Colon (tissue), 2 donors: ENCODE results near the gene ACOXL.

Experiments used
- FAIRE-seq: peaks from 2 replicates; lab custom pipeline; 2012; peaks lifted over from hg19 to GRCh38; lab: Jason Lieb, UNC
- donor health status: control.
- donor health status: control.

Gene ACOXL

GRCh38 chr2:110876167-110876999 lies 144.0 kb downstream of the ACOXL start:
- FAIRE-seq = no peak

GRCh38 chr2:110877031-110877827 lies 144.9 kb downstream of the ACOXL start:
- FAIRE-seq = no peak

- FAIRE-seq = no peak
These were observed 145.8 kb downstream of the ACOXL start for GRCh38 chr2:110878150-110878549.

GRCh38 chr2:110881908-110882307 lies 149.5 kb downstream of the ACOXL start:
- no peak for FAIRE-seq

- FAIRE-seq = no peak
These were observed 151.0 kb downstream of the ACOXL start for GRCh38 chr2:110883406-110883805.

GRCh38 chr2:110885256-110885655 lies 152.9 kb downstream of the ACOXL start:
- no peak for FAIRE-seq

GRCh38 chr2:110886826-110887573 lies 154.6 kb downstream of the ACOXL start:
- no peak for FAIRE-seq

GRCh38 chr2:110888411-110888810 lies 156.0 kb downstream of the ACOXL start:
- FAIRE-seq = no peak

- FAIRE-seq = no peak
These were observed 159.3 kb downstream of the ACOXL start for GRCh38 chr2:110891626-110892025.

GRCh38 chr2:110896226-110896625 lies 163.9 kb downstream of the ACOXL start:
- no peak for FAIRE-seq

GRCh38 chr2:110897966-110898365 lies 165.6 kb downstream of the ACOXL start:
- FAIRE-seq = no peak

GRCh38 chr2:110900191-110900590 lies 167.8 kb downstream of the ACOXL start:
- no peak for FAIRE-seq

GRCh38 chr2:110903548-110903947 lies 171.2 kb downstream of the ACOXL start:
- FAIRE-seq = no peak

GRCh38 chr2:110904116-110904778 lies 171.9 kb downstream of the ACOXL start:
- FAIRE-seq = no peak

GRCh38 chr2:110904779-110905148 lies 172.4 kb downstream of the ACOXL start:
- FAIRE-seq = no peak

- FAIRE-seq = no peak
These were observed 172.8 kb downstream of the ACOXL start for GRCh38 chr2:110905217-110905616.

- no peak for FAIRE-seq
These were observed 174.4 kb downstream of the ACOXL start for GRCh38 chr2:110906613-110907298.

GRCh38 chr2:110909501-110909900 lies 177.1 kb downstream of the ACOXL start:
- FAIRE-seq = no peak

- no peak for FAIRE-seq
These were observed 178.1 kb downstream of the ACOXL start for GRCh38 chr2:110910423-110910822.

GRCh38 chr2:110919738-110920137 lies 187.4 kb downstream of the ACOXL start:
- no peak for FAIRE-seq

- no peak for FAIRE-seq
These were observed 193.1 kb downstream of the ACOXL start for GRCh38 chr2:110925479-110925878.

GRCh38 chr2:110927526-110927925 lies 195.2 kb downstream of the ACOXL start:
- FAIRE-seq = no peak
